ENCODE data around the gene KIF21A.

The KIF21A gene

DNA sequence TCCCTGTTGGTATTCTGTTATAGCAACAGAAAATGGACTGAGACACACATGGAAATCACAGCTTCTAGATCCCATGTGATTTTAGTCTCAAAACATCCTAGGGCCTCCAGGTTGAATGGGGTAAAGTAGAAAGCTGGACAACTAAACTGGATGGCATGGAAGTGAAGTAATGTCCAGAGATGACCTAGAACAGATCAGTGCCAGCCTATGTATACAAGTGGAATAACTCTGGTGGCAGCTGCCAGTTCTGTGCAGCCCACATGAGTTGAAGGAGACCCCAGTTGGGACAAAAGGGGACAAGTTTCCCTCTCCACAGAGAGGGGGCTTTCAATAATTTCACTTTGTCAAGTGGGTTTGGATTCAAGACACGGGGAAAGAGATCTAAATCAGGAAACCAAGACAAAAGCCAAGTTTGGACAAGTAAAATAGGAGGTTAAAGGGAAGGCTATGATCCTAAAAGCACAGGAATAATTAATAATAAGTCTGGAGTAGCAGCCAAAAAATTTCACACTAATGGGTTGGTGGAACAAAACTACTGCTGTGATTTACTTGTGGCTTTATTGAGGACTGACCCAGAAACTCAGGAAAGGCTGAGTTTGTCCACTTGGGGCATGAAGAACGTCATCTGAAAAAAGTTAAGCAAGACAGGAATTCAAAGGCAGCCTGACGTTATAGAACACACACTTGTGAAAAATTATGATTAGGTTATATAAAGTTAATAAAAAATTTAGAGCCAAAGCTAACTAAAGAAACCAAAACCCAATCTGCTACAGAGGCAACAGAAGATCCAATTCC lies 11.7 kb downstream of the KIF21A start:
- no peak for DNase-seq (ENCODE audit: low spot score)

DNA sequence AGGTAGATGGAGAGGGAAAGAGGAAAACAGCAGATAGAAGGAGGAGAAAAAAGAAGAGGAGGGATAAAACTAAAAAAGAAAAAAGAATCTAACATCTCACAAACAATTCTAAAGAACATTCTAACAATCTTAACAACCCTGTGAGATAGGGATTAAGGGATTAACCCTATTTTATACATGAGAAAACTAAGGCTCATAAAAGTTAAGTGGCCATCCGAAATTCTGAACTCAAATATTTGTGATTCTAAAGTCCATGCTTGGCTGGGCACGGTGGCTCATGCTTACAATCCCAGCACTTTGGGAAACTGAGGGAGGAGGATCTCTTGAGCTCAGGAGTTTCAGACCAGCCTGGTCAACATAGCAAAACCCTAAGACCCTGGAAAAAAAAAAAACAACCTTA lies 13.1 kb downstream of the KIF21A start:
- DNase-seq (ENCODE audit: low spot score) = no peak

DNA sequence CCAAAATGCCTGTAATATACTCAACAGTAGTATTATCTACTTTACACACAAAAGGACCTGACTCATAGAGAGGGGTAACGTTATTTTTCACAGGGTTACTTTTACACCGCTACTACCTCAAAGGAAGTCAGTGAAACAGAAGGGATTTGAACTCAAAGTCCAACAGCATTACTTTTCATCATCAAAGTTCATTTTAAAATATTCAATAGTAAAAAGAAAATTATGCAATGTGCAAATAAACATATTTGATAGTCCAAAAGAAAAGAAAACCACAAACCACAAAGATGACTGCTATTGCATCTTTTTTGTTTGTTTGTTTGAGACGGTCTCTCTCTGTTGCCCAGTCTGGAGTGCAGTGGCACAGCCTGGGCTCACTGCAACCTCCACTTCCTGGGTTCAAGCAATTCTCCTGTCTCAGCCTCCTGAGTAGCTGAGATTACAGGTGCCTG lies 15.5 kb downstream of the KIF21A start:
- DNase-seq (ENCODE audit: low spot score) = no peak

- DNase-seq (ENCODE audit: low spot score) = no peak
Observed at GRCh38 chr12:39426636-39427240, 16.2 kb downstream of the KIF21A start.

GRCh38 chr12:39420043-39420442 lies 22.9 kb downstream of the KIF21A start:
- no peak for DNase-seq (ENCODE audit: low spot score)

DNA sequence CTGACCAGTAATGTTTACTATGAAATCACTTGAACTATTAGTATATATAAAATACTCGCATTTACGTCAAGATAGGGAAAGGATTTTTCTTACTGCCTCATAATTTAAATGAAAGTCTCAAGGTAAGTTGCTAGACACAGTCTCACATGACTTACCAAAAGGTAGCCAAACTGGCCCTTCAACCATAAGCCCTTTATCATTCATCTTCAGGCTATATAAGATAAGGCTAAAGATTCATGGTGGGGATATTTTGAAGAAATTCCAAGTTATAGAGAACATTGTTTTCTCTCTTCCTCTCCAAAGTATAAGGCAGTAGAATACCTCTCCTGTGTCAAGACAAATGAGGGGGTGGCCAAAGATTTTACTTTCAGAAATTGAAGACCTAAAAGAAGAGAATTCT lies 23.4 kb downstream of the KIF21A start:
- DNase-seq (ENCODE audit: low spot score) = no peak

GRCh38 chr12:39417916-39418315 lies 25.0 kb downstream of the KIF21A start:
- no peak for DNase-seq (ENCODE audit: low spot score)

GRCh38 chr12:39413836-39414771 lies 28.8 kb downstream of the KIF21A start:
- DNase-seq (ENCODE audit: low spot score) = no peak

DNA sequence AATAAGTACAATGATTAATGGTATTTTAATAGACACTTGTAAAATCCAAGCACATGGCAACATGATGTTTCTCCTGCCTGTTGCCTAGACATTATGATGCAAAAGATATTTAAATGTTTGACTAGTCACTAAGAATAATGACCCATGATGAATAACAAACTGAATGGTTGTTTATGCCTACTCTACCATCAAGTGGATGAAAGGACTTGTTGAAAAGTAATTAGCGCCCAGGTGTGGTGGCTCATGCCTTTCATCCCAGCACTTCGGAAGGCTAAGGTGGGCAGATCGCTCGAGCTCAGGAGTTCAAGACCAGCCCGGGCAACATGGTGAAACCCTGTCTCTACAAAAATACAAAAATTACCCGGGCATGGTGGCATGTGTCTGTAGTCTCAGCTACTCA lies 30.7 kb downstream of the KIF21A start:
- no peak for DNase-seq (ENCODE audit: low spot score)

GRCh38 chr12:39406262-39406661 lies 36.7 kb downstream of the KIF21A start:
- no peak for DNase-seq (ENCODE audit: low spot score)

DNA sequence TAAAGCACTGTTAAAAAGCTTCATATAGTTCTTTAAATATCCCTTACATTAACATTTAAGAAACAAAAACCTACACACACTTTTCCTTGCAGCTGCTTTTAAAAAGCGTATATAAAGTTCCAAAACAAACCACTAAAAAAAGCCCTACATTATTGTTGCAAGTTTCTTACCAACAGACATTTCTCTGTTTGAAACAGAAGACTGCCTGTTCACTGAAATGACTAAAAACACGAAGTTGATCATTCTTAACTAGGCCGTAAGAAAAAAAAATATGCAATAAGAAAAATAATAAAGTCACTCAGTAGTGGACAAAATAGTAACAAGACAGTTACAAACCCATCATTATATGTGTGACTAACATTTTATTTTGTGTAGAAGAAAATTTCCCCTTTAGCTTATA lies 37.3 kb downstream of the KIF21A start:
- no peak for DNase-seq (ENCODE audit: low spot score)

DNA sequence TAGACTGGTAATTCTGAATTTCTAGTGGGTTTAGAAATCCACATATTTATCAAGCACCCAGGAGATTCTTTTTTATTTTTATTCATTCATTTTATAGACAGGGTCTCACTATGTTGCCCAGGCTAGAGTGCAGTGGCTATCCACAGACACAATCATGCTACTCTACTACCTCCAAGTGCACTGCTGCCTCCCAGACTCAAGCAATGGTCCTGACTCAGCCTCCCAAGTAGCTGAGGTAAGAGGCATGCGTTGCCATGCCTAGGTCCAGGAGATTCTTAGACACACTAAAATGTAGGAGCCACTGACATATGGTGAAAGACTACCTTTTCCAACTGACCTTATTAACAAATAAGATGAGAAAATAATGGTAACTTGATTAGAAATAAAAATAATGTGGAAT lies 38.9 kb downstream of the KIF21A start:
- DNase-seq (ENCODE audit: low spot score) = no peak

GRCh38 chr12:39403376-39403775 lies 39.5 kb downstream of the KIF21A start:
- DNase-seq (ENCODE audit: low spot score) = no peak

DNA sequence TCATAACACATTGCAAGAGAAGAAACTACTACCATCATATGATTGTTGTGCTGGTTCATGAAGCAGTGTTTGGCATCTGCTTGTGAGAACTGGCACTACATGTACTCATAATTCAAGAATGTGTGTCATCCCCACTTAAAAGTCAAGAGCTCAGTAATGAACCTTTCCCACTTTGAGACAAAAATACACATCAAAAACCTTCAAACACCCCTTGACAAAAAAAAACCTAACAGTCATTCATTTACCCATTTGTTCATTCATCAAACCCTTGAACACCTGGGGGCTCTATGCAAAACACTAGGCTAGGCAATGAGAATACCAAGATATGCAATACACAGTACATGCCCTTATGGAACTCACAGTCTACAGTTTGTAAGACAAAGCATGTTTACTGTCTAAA lies 40.0 kb downstream of the KIF21A start:
- no peak for DNase-seq (ENCODE audit: low spot score)

DNA sequence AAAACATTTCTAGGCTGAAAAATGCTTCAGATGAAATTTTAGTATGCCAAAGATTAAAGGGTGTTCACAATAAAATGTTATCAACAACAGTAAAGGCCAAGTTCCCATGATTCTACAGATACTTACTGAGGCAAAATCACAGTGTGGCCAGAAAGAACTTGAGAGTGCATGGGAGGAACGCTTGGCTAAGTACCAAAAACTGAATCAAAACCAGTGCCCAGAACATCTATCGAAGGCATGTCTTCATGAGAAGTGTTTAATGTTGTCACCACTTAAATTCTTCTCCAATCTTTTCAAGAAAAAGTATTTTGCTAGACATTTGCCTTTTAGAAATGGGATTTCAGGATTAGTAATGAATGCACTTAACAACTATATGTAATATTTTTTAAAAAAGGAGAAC lies 41.5 kb downstream of the KIF21A start:
- no peak for DNase-seq (ENCODE audit: low spot score)

- DNase-seq (ENCODE audit: low spot score) = no peak
Observed at GRCh38 chr12:39395866-39396265, 47.1 kb downstream of the KIF21A start.

- DNase-seq (ENCODE audit: low spot score) = no peak
Observed at GRCh38 chr12:39393890-39394289, 49.0 kb downstream of the KIF21A start.

GRCh38 chr12:39393179-39393578 lies 49.7 kb downstream of the KIF21A start:
- no peak for DNase-seq (ENCODE audit: low spot score)

GRCh38 chr12:39392154-39392925 lies 50.6 kb downstream of the KIF21A start:
- DNase-seq (ENCODE audit: low spot score) = no peak

GRCh38 chr12:39390752-39391151 lies 52.2 kb downstream of the KIF21A start:
- no peak for DNase-seq (ENCODE audit: low spot score)

- DNase-seq (ENCODE audit: low spot score) = no peak
Observed at GRCh38 chr12:39389399-39390150, 53.3 kb downstream of the KIF21A start.
